H9 (cell line): ENCODE data around the gene KLHL13. TPM values are rescaled to one million over a fixed set of nuclear protein-coding genes. Genes with fewer than 3 reads are reported as not detected.

Source experiments
- DNase-seq: peaks from one replicate; pipeline ENCODE4 v3.0.0-alpha.2; 2017
- H2AFZ ChIP-seq: one replicate; pipeline ENCODE4 v1.6.1; 2013; ENCODE audit warnings: mild to moderate bottlenecking, low read length, control low read depth, moderate library complexity
- H2AK5ac ChIP-seq: 2 replicates; pipeline ENCODE4 v1.6.1; 2013; ENCODE audit warnings: low read length, control low read depth, mixed read lengths; ENCODE audit not compliant: insufficient read length
- H2BK120ac ChIP-seq: one replicate; pipeline ENCODE4 v1.6.1; 2013; ENCODE audit warnings: low read depth, mild to moderate bottlenecking, low read length, control low read depth, inconsistent platforms; ENCODE audit not compliant: poor library complexity, severe bottlenecking
- H2BK12ac ChIP-seq: 2 replicates; pipeline ENCODE4 v1.6.1; 2013; ENCODE audit warnings: low read length, control low read depth, mixed read lengths, low read depth; ENCODE audit not compliant: insufficient read length
- H2BK15ac ChIP-seq: 2 replicates; pipeline ENCODE4 v1.6.1; 2013; ENCODE audit warnings: low read depth, low read length, control low read depth
- H2BK20ac ChIP-seq: one replicate; pipeline ENCODE4 v1.6.1; 2013; ENCODE audit warnings: low read depth, mild to moderate bottlenecking, low read length, control low read depth, inconsistent platforms; ENCODE audit not compliant: poor library complexity, severe bottlenecking
- H2BK5ac ChIP-seq: 2 replicates; pipeline ENCODE4 v1.6.1; 2013; ENCODE audit warnings: low read length, control low read depth, mixed read lengths; ENCODE audit not compliant: insufficient read length
- H3K14ac ChIP-seq: 2 replicates; pipeline ENCODE4 v1.6.1; 2013; ENCODE audit warnings: low read length, control low read depth; ENCODE audit not compliant: insufficient read depth
- H3K18ac ChIP-seq: 2 replicates; pipeline ENCODE4 v1.6.1; 2013; ENCODE audit warnings: low read depth, mild to moderate bottlenecking, mixed read lengths, low read length, control low read depth; ENCODE audit not compliant: insufficient read length
- H3K23ac ChIP-seq: 2 replicates; pipeline ENCODE4 v1.6.1; 2013; ENCODE audit warnings: low read length, control low read depth, mixed read lengths, low read depth; ENCODE audit not compliant: insufficient read length
- H3K23me2 ChIP-seq: 2 replicates; pipeline ENCODE4 v1.6.1; 2013; ENCODE audit warnings: low read depth, mild to moderate bottlenecking, mixed read lengths, low read length, control low read depth; ENCODE audit not compliant: insufficient read length, poor library complexity, severe bottlenecking
- H3K27ac ChIP-seq: 2 replicates; pipeline ENCODE4 v1.5.1; 2013; ENCODE audit warnings: low read length, control low read depth, mixed read lengths, low read depth; ENCODE audit not compliant: insufficient read length
- H3K27me3 ChIP-seq: 2 replicates; pipeline ENCODE4 v1.6.1; 2013; ENCODE audit warnings: low read length, control low read depth, inconsistent platforms; ENCODE audit not compliant: insufficient read depth
- H3K4ac ChIP-seq: 2 replicates; pipeline ENCODE4 v1.6.1; 2013; ENCODE audit warnings: low read depth, mild to moderate bottlenecking, control low read depth, inconsistent platforms, low read length, moderate library complexity
- H3K4me1 ChIP-seq: 2 replicates; pipeline ENCODE4 v1.6.1; 2013; ENCODE audit warnings: low read length, control low read depth, inconsistent platforms; ENCODE audit not compliant: insufficient read depth
- H3K4me2 ChIP-seq: 2 replicates; pipeline ENCODE4 v1.6.1; 2013; ENCODE audit warnings: low read length, control low read depth, mixed read lengths; ENCODE audit not compliant: insufficient read length, insufficient read depth
- H3K56ac ChIP-seq: 2 replicates; pipeline ENCODE4 v1.6.1; 2013; ENCODE audit warnings: low read depth, mild to moderate bottlenecking, mixed read lengths, low read length, control low read depth; ENCODE audit not compliant: insufficient read length
- H3K79me1 ChIP-seq: 2 replicates; pipeline ENCODE4 v1.6.1; 2013; ENCODE audit warnings: low read depth, mild to moderate bottlenecking, moderate library complexity, low read length, control low read depth, inconsistent platforms; ENCODE audit not compliant: insufficient read depth, poor library complexity, severe bottlenecking
- H3K79me2 ChIP-seq: 2 replicates; pipeline ENCODE4 v1.6.1; 2013; ENCODE audit warnings: low read length, control low read depth, inconsistent platforms; ENCODE audit not compliant: insufficient read depth
- H3K9ac ChIP-seq: 2 replicates; pipeline ENCODE4 v1.6.1; 2013; ENCODE audit warnings: low read length, control low read depth, mixed read lengths; ENCODE audit not compliant: insufficient read length; ENCODE audit errors: extremely low read depth
- H3K9me3 ChIP-seq: one replicate; pipeline ENCODE4 v1.6.1; 2013; ENCODE audit warnings: low read depth, low read length, inconsistent platforms; ENCODE audit not compliant: control insufficient read depth
- H3T11ph ChIP-seq: one replicate; pipeline ENCODE4 v1.6.1; 2013; ENCODE audit warnings: mild to moderate bottlenecking, low read length, control low read depth, inconsistent platforms
- H4K20me1 ChIP-seq: one replicate; pipeline ENCODE4 v1.6.1; 2013; ENCODE audit not compliant: control insufficient read depth, insufficient read length, insufficient read depth
- H4K5ac ChIP-seq: 2 replicates; pipeline ENCODE4 v1.6.1; 2013; ENCODE audit warnings: low read depth, mild to moderate bottlenecking, mixed read lengths, low read length, control low read depth; ENCODE audit not compliant: insufficient read length
- H4K8ac ChIP-seq: replicated peaks from 2 replicates; pipeline ENCODE4 v1.6.1; 2013; ENCODE audit warnings: low read length, control low read depth, mixed read lengths, low read depth; ENCODE audit not compliant: insufficient read length
- H4K91ac ChIP-seq: 2 replicates; pipeline ENCODE4 v1.6.1; 2013; ENCODE audit warnings: low read depth, mild to moderate bottlenecking, moderate library complexity, mixed read lengths, low read length, control low read depth; ENCODE audit not compliant: insufficient read length
- H3K27ac Mint-ChIP-seq, 3 experiments: 2 replicates in 2 of 3; 3 replicates in 1 of 3; pipeline ENCODE4 v1.8.0; 2020 to 2021; ENCODE audit warnings: mixed read lengths in 3 of 3, mild to moderate bottlenecking in 1 of 3, moderate library complexity in 1 of 3
- H3K27me3 Mint-ChIP-seq: 2 replicates; pipeline ENCODE4 v1.8.0; 2021; ENCODE audit warnings: low read depth, mild to moderate bottlenecking, moderate library complexity, mixed read lengths
- H3K36me3 Mint-ChIP-seq, 3 experiments: 2 replicates in 2 of 3; 3 replicates in 1 of 3; pipeline ENCODE4 v1.8.0; 2020 to 2021; ENCODE audit warnings: low read depth in 3 of 3, mixed read lengths in 3 of 3; ENCODE audit not compliant: insufficient read depth in 1 of 3
- H3K4me1 Mint-ChIP-seq, 2 experiments: 2 replicates each; pipeline ENCODE4 v1.8.0; 2020; ENCODE audit warnings: mixed read lengths in 2 of 2
- H3K4me3 Mint-ChIP-seq, 2 experiments: 2 replicates in 1 of 2; 3 replicates in 1 of 2; pipeline ENCODE4 v1.8.0; 2020 to 2021; ENCODE audit warnings: mild to moderate bottlenecking in 2 of 2, mixed read lengths in 2 of 2, moderate library complexity in 1 of 2
- H3K9me3 Mint-ChIP-seq, 2 experiments: 2 replicates in 1 of 2; 3 replicates in 1 of 2; pipeline ENCODE4 v1.8.0; 2020; ENCODE audit warnings: mild to moderate bottlenecking in 2 of 2, mixed read lengths in 2 of 2, moderate library complexity in 1 of 2
- CTCF ChIP-seq: fragments of 200-600 bp; sonication (generic); conservative IDR thresholded peaks from 3 replicates; pipeline ENCODE4 v1.8.0; 2021; ENCODE audit warnings: antibody characterized with exemption, mild to moderate bottlenecking
- WGBS: extraction: QIAGEN DNeasy Blood & Tissue Kit; methylation state at CpG from one replicate; pipeline ENCODE4 v1.1.7; 2013; ENCODE audit warnings: missing lambda C conversion rate, low lambda C conversion rate, mixed read lengths; ENCODE audit not compliant: insufficient read length; ENCODE audit errors: extremely low coverage; 5-methylcytosine and 5-hydroxymethylcytosine counted together
- total RNA-seq: library from RNA; stranded (reverse); gene quantifications from 2 replicates; pipeline ENCODE4 v1.2.1, GENCODE V29; 2021

The KLHL13 gene
- total RNA-seq, 1 experiment from 2014 or later: 4.1 TPM

- H3K9me3 Mint-ChIP-seq: peaks cover 4 to 48% of the 10 kb centered on the region in 2 experiments
- no peak overlapping the region for H2BK120ac ChIP-seq
- no peak overlapping the region for H3K56ac ChIP-seq
- no peaks in the 10 kb centered on the region for H3K23me2 ChIP-seq
- no peak overlapping the region for H3K27ac ChIP-seq
- no peak overlapping the region for H4K8ac ChIP-seq
- H3K4me1 ChIP-seq: no peaks in the 10 kb centered on the region
- no peak overlapping the region for H3K27ac Mint-ChIP-seq
- H3K9me3 ChIP-seq: peaks cover 26% of the 10 kb centered on the region
- peaks cover 3 to 4% of the 10 kb centered on the region in 2 experiments; a peak in 1 of 4 replicates for H3K4me1 Mint-ChIP-seq
- H4K91ac ChIP-seq: no peak overlapping the region
- no peak overlapping the region for H2BK20ac ChIP-seq
- no peak overlapping the region for H2BK12ac ChIP-seq
- H3K9ac ChIP-seq: no peak overlapping the region
- H3K79me1 ChIP-seq: no peaks in the 10 kb centered on the region
- H2AFZ ChIP-seq: no peak overlapping the region
- H3K4ac ChIP-seq: no peak overlapping the region
- H3T11ph ChIP-seq: no peak overlapping the region
- no peak overlapping the region for H3K23ac ChIP-seq
- no peak overlapping the region for H2AK5ac ChIP-seq
- no peak overlapping the region for H3K14ac ChIP-seq
- no peak overlapping the region for H2BK15ac ChIP-seq
- no peak overlapping the region for H4K5ac ChIP-seq
- H3K27me3 Mint-ChIP-seq: no peaks in the 10 kb centered on the region; the same call in none of the 2 replicates
- no peak overlapping the region for H3K4me3 Mint-ChIP-seq
- H3K36me3 Mint-ChIP-seq: no peaks in the 10 kb centered on the region
- H3K27me3 ChIP-seq: no peaks in the 10 kb centered on the region
- no peak overlapping the region for H3K18ac ChIP-seq
- no peaks in the 10 kb centered on the region for H3K79me2 ChIP-seq
- H2BK5ac ChIP-seq: no peak overlapping the region
- TF ChIP-seq CTCF: no peak
- DNase-seq: no peak
- no CpG with 5 or more reads among the region's 4 CpGs for WGBS
- no peak overlapping the region for H3K4me2 ChIP-seq
- H4K20me1 ChIP-seq: no peaks in the 10 kb centered on the region
These were observed 120.2 kb downstream of the KLHL13 start for GRCh38 chrX:117996408-117996807.
